GM12872 (cell line): Measurements from ENCODE around the gene RAPGEF6.

Experiments used
- CTCF ChIP-seq: IDR thresholded peaks from 3 replicates; pipeline ENCODE4 v1.5.1; 2011; ENCODE audit warnings: low read depth, mild to moderate bottlenecking, low read length, moderate library complexity; ENCODE audit not compliant: insufficient read depth

Gene RAPGEF6

GRCh38 chr5:131639148-131639547, 4.1 kb upstream of the RAPGEF6 start:
- TF ChIP-seq CTCF: no peak

GRCh38 chr5:131637694-131638093, 2.7 kb upstream of the RAPGEF6 start:
- no peak for TF ChIP-seq CTCF

- TF ChIP-seq CTCF: no peak
Observed at GRCh38 chr5:131635684-131636572, 899 bp upstream of the RAPGEF6 start.

- TF ChIP-seq CTCF: peak; percentile 35; the same call in 2 of the 3 replicates
Observed at GRCh38 chr5:131634666-131634995, 398 bp downstream of the RAPGEF6 start.

- no peak for TF ChIP-seq CTCF
Observed at GRCh38 chr5:131634238-131634637, 791 bp downstream of the RAPGEF6 start.

- no peak for TF ChIP-seq CTCF
Observed at GRCh38 chr5:131633830-131634229, 1.2 kb downstream of the RAPGEF6 start.

- TF ChIP-seq CTCF: no peak
Observed at GRCh38 chr5:131630963-131631350, 4.1 kb downstream of the RAPGEF6 start.
